Activated T-cell treated with anti-CD3 and anti-CD28 coated beads for 24 hours (primary cell): Measurements from ENCODE around the gene CSK.

Experiments
- DNase-seq: peaks from one replicate; pipeline ENCODE4 v3.0.0-alpha.2; 2020; ENCODE audit warnings: low read depth

Gene CSK

GRCh38 chr15:74801311-74801997, 19.6 kb downstream of the CSK start:
- DNase-seq: no peak

DNA sequence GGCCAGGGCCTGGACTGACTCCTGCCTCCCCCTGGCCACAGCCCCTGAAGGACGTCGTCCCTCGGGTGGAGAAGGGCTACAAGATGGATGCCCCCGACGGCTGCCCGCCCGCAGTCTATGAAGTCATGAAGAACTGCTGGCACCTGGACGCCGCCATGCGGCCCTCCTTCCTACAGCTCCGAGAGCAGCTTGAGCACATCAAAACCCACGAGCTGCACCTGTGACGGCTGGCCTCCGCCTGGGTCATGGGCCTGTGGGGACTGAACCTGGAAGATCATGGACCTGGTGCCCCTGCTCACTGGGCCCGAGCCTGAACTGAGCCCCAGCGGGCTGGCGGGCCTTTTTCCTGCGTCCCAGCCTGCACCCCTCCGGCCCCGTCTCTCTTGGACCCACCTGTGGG, 20.4 kb downstream of the CSK start:
- no peak for DNase-seq

DNA sequence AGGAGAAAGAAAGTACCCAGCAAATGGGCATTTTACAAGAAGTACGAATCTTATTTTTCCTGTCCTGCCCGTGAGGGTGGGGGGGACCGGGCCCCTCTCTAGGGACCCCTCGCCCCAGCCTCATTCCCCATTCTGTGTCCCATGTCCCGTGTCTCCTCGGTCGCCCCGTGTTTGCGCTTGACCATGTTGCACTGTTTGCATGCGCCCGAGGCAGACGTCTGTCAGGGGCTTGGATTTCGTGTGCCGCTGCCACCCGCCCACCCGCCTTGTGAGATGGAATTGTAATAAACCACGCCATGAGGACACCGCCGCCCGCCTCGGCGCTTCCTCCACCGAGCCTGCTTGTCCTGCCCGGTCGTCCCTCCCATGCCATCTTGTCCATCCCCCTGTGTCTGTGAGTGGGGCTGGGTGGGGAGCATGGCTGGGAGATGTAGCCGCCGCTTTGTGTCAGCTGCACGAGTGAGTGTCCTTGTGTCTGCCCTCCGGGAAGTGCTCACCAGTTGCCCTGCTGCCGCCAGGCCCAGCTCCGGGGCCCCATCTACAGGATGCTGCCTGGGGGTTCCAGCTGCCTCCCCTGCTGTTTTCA, 21.1 kb downstream of the CSK start:
- DNase-seq: no peak

DNA sequence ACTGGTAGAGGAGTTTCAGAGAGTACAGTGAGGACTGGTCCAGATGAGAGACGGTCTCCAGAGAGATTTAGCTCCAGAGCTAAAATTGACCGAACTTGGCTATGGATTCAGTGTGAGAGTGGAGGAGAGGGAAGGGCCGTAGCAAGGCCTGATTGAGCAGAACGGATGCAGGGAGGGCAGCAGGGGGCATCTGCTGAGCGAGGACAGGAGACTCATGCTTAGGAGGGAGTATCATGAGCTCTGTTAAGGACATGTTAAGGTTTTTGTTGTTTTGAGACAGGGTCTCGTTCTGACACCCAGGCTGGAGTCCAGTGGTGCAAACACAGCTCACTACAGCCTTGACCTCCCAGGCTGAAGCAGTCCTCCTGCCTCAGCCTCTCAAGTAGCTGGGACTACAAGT, 23.1 kb downstream of the CSK start:
- DNase-seq: no peak

GRCh38 chr15:74807282-74807681, 25.4 kb downstream of the CSK start:
- no peak for DNase-seq

- no peak for DNase-seq
These were observed 26.4 kb downstream of the CSK start for GRCh38 chr15:74808078-74808839.

DNA sequence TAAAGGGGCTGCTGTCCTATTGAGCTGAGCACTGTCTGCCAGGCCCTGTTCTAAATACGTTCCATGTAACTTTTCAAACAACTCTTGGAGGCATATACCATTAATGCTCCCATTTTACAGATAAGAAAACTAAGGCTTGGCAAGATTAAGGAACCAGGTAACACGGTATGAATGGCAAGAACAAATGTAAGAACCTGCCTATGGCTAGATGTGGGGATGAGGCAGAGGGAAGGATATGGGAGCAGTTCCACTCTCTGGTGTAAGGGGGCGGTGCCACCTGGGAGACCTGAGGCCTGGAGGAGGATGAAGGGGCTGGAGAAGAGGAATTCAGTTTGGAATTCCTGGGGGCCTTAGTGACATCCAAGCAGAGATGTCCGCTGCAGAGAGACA, 27.0 kb downstream of the CSK start:
- DNase-seq: no peak

- DNase-seq: no peak
These were observed 27.4 kb downstream of the CSK start for GRCh38 chr15:74809242-74809641.

GRCh38 chr15:74809956-74810355, 28.1 kb downstream of the CSK start:
- DNase-seq: no peak

DNA sequence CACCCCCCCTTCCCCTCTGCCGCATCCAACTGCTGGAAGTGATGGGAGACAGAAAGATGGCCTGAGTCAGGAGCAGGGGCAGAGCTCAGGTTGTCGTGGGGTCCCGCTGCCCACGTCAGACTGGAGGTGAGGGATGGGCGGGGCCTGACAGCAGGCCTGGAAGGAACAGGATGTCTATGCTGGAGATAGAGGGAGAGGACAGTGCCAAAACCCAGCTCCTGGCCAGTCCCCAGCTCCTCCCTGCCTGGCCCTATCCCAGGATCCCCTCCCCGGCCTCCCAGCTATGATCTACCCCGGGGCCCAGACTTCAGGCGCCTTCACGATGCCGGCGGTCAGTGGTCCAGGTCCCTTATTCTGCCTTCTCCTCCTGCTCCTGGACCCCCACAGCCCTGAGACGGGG, 30.7 kb downstream of the CSK start, which contains the start of gene LMAN1L:
LMAN1L (plus strand) TSS at position 303 of the 400 bp plus-strand sequence; CDS start at position 323, 20 bp downstream.
- DNase-seq: no peak

- no peak for DNase-seq
These were observed 33.4 kb downstream of the CSK start for GRCh38 chr15:74815121-74815934.

GRCh38 chr15:74815961-74816360, 34.1 kb downstream of the CSK start:
- DNase-seq: no peak

DNA sequence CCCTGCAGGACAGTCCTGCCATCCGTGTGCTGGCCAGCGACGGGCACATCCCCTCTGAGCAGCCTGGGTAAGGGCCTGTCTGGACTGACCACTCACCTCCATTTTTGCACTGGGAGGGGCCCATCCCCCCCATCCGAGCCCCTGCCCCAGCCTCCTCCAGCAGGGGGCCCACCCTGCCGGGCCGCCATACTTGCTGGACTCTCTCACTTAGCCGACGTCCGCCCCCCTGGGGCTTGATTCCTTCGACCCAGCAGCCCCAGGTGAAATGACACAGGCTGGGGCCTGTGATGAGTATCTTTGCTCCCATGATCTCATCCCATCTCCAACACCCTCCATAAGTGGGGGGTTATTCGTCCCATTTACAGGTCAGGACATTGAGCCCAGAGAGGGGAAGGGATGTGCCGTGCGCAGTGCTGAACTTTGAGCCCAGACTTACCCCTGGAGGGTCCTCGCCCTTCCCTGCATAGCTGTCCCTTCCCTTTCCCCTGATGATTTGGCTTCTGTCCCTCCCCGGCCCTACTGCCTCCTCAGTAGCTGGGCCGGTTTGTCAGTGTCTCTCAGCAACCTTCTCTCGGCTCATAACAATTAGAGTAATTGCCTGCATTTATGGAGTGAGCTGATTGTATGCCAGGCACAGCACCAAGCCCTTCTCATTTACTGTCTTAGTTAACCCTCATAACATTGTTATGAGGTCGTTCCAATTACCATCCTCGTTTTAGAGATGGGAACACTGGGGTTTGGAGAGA, 34.9 kb downstream of the CSK start:
- DNase-seq: no peak

DNA sequence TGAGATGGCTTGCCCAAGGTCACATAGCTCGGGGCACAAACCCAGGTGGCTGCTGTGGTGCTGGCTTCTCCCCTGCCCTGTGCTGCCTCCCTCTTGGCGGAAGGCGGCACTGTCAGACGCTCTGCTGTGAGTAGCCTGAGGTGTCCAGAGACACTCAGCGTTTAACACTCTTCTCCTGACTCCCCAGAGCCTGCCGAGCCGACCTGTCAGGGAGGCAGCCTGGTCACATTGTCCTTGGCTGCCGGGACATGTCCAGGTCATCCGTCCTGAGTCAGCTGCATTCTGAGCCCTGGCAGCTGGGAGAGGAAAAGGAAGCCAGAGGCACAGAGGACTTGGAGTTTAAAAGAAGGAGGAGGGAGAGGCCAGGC, 35.5 kb downstream of the CSK start:
- DNase-seq: no peak

DNA sequence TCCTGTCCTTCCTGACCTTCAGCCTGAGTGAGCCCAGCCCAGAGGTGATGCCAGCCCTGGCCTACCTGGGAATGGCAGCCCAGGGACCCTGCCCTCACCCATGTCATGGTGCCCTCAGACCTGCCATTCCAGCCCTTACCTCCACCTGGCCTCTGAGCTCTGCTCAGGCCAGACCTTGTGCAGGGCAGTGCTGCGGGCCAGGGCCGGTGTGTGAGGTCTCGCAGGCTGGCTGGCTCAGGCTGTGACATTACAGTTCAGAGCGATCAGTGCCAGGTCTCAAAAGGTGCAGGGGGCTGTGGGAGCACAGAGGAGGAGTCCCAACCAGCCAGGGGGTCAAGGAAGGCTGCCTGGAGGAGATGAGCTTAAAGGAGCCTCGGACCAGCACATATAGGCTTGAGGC, 38.2 kb downstream of the CSK start:
- no peak for DNase-seq

- DNase-seq: no peak
These were observed 39.4 kb downstream of the CSK start for GRCh38 chr15:74821091-74821789.

GRCh38 chr15:74821790-74822158, 39.9 kb downstream of the CSK start:
- DNase-seq: no peak

DNA sequence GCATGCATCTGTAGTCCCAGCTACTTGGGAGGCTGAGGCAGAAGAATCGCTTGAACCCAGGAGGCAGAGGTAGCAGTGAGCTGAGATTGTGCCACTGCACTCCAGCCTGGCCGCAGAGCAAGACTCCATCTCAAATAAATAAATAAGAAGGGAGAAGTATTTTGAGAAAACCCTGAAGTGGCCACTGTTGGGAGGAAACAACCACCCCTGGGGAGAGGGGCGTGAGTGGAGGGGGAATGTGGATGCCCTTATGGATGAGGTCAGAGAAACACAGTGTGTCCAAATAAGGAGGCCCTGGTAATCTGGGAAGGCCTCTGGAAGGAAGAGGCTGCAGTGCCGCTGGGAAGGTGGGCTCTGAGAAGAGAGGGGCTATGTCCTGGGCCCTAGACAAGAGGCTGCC, 40.4 kb downstream of the CSK start:
- no peak for DNase-seq

- no peak for DNase-seq
These were observed 41.4 kb downstream of the CSK start for GRCh38 chr15:74823324-74823723.

GRCh38 chr15:74824976-74825375, 43.1 kb downstream of the CSK start:
- no peak for DNase-seq

DNA sequence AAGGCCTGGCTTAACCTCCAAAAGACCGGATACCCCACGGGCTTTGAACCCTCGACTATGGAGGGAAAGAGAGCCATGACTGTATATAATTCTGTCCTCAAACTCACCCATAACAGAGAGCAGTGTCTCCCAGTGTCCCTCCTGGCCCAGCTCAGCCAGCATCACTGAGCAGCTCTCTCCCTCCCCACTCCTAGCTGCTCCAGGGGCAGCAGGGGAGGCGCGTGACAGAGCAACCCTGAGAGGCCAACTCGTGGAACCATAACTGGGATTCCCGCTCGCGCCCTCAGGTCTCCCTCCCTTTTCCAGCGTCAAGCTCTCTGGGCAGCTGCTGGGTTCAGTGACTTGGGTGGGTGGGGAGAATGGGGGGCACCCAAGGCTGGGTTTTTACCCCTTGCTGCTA, 44.0 kb downstream of the CSK start:
- DNase-seq: no peak
